Stimulated activated naive CD8-positive, alpha-beta T cell treated with anti-CD3 and anti-CD28 coated beads, Interleukin-15, Interleukin-2, amounts not matched to agents 100 ng/mL and 50 ng/mL, for 24 hours (primary cell): Measurements from ENCODE around the gene CBX2.

Source experiments
- H3K27ac Mint-ChIP-seq: one replicate; pipeline ENCODE4 v1.8.0; 2021; ENCODE audit warnings: mild to moderate bottlenecking, mixed read lengths
- H3K27me3 Mint-ChIP-seq: one replicate; pipeline ENCODE4 v1.8.0; 2021; ENCODE audit warnings: mixed read lengths
- H3K36me3 Mint-ChIP-seq: one replicate; pipeline ENCODE4 v1.8.0; 2021; ENCODE audit warnings: low read depth, mixed read lengths
- H3K4me1 Mint-ChIP-seq: one replicate; pipeline ENCODE4 v1.8.0; 2021; ENCODE audit warnings: low read depth, mixed read lengths
- H3K4me3 Mint-ChIP-seq: one replicate; pipeline ENCODE4 v1.8.0; 2021; ENCODE audit warnings: mild to moderate bottlenecking, mixed read lengths
- H3K9me3 Mint-ChIP-seq: one replicate; pipeline ENCODE4 v1.8.0; 2021; ENCODE audit warnings: mixed read lengths

The CBX2 gene

DNA sequence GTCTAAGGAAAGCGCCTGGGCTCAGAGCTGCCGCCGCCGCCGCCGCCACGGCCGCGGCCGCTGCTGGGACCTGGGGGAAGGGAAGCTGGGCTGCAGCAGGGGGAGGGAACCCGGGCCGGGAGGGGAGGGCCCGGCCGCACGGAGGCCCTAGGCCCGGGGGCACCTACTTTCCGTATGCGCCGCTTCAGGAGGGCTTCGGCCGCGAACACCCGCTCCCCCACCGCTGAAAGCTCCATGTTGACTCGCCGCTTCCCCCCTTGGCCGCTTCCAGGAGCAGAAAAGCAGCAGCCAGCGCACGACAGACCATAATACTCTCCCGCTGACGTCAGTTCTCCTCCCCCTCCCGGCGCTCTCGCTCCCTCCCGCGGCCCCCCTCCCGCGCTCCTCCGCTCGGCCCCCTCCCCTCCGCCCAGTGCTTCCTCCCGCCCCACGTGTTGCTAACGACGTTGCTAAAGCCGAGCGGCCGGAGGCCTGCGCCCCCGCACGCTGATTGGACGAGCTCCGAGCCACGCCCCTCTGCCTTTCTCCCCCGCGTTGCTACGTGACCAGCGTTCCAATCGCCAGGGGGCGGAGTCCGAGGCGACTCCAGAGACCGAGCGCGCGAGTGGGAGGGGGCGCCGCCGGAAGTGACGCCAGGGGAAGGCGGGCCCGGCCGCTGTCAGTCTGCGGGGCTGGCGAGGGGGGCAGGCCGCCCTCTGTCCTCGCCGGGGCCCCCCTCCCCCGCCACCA is 19.0 kb downstream of the CBX2 start, which contains the start of gene CBX8:
CBX8 (minus strand) TSS at position 315 of the 729 bp plus-strand sequence; CDS start at position 236, 79 bp downstream.
- Mint-ChIP-seq H3K4me3 (peak within 1 kb of the TSS; percentile 80), H3K27me3 (peaks cover 39% of the 10 kb centered on the region), H3K4me1 (peaks cover 45% of the 10 kb centered on the region), H3K36me3 (no peaks in the 10 kb centered on the region), H3K9me3 (no peaks in the 10 kb centered on the region), H3K27ac (peak within 1 kb of the TSS; percentile 49)

DNA sequence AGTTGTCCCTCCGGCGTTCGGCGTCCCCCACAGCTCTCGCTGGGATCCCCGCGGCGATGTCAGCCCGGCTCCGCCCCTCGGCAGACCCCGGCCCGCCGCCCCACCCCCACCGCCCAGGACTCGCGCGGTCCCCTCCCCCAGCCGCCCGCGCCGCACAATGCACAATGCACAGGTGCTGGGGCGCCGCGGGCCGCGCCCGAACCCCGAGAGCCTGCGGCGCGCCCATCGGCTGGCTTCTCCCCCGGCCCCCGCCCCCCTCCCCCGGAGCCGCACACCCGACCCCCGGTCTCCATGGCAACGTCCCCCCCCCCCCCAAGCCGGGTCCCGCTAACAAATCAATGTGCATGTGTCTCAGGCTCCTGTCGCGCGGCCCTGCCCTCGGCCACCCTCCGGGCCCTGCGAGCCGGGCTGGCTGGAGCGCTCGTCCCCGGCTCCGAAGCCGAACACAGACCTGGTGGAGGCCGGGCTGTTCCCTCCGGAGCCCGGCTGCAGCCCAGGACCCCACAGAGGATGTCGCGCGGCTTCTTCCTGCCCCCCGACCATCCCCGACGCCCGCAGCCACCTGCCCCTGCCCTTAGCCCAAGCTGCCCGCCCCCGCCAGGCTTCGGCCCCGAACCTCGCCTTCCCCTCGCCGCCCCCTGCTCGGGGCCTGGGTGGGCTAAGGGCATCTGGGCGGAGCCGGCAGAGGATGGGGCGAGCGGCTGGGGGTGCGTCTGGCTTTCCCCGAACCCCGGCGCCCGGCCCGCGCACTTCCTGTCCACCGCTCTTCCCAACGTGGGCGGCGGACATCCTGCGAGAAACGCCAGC is 19.7 kb downstream of the CBX2 start:
- peak overlapping the region; percentile 80 for H3K4me3 Mint-ChIP-seq
- H3K27me3 Mint-ChIP-seq = peaks cover 39% of the 10 kb centered on the region
- no peaks in the 10 kb centered on the region for H3K36me3 Mint-ChIP-seq
- no peak overlapping the region for H3K27ac Mint-ChIP-seq
- H3K9me3 Mint-ChIP-seq = no peaks in the 10 kb centered on the region
- peaks cover 47% of the 10 kb centered on the region for H3K4me1 Mint-ChIP-seq

DNA sequence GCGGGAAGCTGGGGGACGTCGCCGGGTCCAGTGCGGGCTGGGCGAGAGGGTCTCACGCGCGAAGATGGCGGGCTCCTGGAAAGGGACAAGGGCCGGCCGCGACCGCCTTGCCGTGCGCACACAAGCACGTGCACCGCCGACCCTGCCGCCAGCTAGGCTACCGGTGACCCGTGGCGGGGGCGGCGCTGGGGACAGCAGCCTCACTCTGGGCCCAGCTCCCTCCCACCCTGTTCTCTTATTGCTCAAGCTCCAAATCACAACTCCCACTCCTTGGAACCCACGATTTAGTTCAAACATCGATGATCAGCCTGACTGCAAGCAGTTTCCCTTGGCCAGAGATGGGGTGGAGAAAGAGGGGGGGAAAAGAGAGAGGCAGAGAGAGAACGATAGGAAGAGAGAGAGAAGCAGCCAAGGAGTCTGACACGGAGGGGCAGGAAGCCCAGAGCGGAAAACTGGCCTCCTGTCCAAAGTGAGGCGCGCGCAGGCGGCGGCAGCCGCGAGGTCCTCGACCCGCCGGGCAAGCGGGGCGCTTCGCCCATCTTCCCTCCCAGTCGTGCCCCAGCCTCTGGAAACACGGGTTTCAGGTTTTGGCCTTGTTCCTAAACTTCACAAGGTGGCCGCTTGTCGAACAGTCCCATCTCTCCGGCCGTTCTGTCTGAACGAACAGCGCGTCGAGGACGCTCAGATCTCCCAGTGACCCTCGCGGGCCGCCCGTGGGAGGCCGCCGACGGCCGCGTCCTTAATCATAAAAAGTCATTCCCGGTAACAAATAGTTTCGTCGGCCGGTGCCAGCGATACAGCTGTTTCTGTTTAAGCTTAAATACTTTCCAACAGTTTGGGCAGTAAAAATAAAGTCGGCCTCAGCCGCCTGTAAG is 20.6 kb downstream of the CBX2 start:
- peak overlapping the region; percentile 54 for H3K4me3 Mint-ChIP-seq
- peak overlapping the region; percentile 26 for H3K27ac Mint-ChIP-seq
- H3K9me3 Mint-ChIP-seq = no peaks in the 10 kb centered on the region
- H3K4me1 Mint-ChIP-seq = peaks cover 47% of the 10 kb centered on the region
- peaks cover 44% of the 10 kb centered on the region for H3K27me3 Mint-ChIP-seq
- no peaks in the 10 kb centered on the region for H3K36me3 Mint-ChIP-seq

DNA sequence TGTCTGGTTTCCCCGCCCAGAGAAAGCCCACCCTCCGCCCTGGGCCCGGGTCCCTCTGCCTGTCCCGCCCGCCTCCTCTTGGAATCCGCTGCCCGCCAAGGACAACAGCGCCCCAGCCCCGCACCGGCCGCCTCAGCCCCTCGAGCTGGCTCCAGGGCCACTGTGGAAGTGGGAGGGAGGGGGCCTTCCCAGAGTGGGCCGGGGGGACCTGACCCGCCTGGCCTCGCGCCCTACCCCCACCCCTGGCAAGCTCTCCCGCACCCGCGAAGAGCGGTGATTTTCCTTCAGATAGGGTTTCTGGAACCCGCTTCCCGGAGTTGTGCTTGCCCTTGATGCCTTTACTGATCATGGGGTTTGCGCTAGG is 21.2 kb downstream of the CBX2 start:
- Mint-ChIP-seq H3K4me3 (peak overlapping the region; percentile 23), H3K36me3 (no peaks in the 10 kb centered on the region), H3K27ac (no peak overlapping the region), H3K27me3 (peaks cover 44% of the 10 kb centered on the region), H3K9me3 (no peaks in the 10 kb centered on the region), H3K4me1 (peaks cover 50% of the 10 kb centered on the region)

DNA sequence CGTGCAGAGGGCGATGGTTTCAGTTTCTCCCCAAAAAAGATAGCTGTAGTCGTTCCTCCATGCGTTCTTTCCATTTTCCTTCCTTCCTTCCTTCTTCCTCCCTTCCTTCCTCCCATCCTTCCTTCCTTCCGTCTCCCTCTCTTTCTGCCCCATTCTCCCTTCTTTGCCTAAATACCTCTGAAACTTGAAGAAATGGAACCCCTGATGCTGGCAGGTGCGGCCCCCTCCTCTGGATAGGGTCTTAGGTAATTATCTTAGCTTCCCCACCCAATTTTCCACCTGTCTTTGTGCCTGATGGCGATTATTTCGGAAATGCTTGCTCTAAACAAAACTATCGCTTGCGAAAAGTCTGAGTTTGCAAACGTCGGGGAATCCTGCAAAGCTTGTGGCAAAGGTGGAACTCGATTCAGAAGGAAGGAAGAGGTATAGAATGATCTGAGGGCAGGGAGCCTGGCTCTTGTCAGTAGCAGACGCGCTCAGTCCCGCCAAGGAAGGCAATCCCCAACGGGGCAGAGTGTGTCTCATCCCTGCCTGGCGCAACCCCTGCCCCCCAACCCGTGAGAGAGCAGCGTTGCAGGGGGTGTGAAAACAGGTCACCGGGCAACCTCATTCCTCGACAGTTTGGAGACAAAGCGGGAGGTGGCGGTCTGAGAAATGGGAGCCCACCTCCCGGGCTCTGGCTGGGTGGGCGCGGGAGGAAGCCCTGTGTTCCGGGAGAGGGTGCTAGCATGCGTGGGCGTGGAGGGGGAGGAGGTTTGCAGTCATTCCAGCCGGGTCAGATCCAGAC is 21.8 kb downstream of the CBX2 start:
- peak overlapping the region; percentile 23 for H3K4me3 Mint-ChIP-seq
- H3K27ac Mint-ChIP-seq = peak overlapping the region; percentile 8
- peaks cover 48% of the 10 kb centered on the region for H3K27me3 Mint-ChIP-seq
- no peaks in the 10 kb centered on the region for H3K9me3 Mint-ChIP-seq
- H3K36me3 Mint-ChIP-seq = peaks cover 4% of the 10 kb centered on the region
- peaks cover 56% of the 10 kb centered on the region for H3K4me1 Mint-ChIP-seq

DNA sequence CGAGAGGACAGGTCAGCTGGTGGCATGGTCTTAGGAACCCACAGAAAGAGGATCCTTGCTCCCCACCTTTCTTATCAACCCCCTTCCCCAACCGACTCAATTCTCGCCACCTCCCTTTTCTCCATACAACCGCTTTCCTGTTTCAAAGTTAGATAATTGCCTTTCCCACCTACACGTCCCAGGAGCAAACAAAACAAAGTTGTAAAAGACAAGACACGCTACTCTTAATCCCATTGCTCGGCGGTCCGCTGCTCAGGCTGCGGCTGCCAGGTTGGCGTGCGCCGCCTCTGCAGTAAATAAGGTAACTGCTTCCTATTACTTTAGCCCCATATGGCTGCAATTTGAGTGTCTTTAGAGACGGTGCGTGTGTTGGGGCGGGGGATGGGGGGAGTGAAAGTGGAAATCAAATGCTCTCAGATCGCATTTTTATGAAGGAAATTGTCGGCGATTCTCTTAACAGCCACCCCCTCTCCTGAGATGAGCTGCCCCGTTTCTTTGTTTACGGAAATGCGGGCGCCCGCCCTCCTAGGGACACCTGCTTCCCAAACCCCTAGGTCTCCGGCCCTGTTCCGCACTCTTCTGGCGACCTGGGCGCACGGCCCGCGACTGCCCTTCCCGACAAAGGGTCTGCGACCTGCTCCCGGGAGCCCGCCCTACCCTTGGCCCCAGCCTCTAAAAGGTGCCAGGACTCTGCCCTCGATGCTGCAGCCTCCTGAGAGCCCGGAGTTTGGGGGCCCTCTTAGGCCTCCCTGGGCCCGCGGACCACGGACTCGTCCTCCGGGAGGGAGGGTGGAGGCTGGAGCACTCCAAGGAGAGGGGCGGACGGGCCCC is 22.6 kb downstream of the CBX2 start:
- H3K9me3 Mint-ChIP-seq = no peaks in the 10 kb centered on the region
- H3K36me3 Mint-ChIP-seq = peaks cover 4% of the 10 kb centered on the region
- peak overlapping the region; percentile 28 for H3K27ac Mint-ChIP-seq
- peaks cover 56% of the 10 kb centered on the region for H3K27me3 Mint-ChIP-seq
- peaks cover 64% of the 10 kb centered on the region for H3K4me1 Mint-ChIP-seq
- peak overlapping the region; percentile 60 for H3K4me3 Mint-ChIP-seq

DNA sequence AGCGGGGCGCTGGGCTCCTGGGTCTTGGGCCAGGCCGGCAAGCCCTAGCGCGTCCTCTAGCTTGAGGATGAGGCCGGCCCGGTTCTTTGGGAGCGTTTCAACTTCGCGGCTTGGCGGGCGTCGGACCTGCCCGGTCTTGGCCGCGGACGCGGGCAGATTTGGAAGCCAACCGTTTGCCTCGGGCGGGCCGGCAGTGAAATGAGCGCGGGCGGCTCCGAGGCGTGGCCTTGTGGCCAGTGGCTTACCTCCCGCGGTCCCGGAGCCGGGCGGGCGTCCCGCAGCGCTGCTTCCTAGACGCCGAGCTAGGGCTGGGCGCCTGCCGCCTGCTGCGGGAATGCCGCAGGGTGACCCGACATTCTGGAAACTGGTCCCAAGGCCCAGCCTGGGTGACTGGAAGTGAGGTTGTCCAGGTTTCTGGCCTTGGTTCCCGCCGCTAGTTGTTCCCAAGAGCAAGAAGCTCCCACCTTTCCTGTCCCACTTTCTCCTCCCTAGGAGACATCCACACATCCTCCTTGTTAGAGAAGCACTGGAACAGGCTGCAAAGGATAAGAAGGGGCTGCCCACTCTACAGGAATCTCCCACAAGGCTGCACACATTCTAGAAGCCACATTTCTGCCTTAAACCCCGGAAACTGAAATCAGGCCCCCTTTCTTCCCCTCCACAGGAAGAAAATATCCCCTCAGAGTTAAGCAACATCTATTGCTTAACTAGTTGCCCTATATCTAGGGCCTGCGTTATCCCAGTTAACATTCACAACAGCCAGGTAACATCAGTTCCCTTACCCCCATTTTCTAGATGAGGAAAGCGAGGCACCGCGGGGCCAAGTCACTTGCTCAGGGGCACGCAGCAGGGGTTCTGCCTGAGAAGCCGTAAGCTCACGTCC is 23.4 kb downstream of the CBX2 start:
- peaks cover 4% of the 10 kb centered on the region for H3K36me3 Mint-ChIP-seq
- H3K9me3 Mint-ChIP-seq = no peaks in the 10 kb centered on the region
- peaks cover 61% of the 10 kb centered on the region for H3K4me1 Mint-ChIP-seq
- peaks cover 62% of the 10 kb centered on the region for H3K27me3 Mint-ChIP-seq
- no peak overlapping the region for H3K27ac Mint-ChIP-seq
- no peak overlapping the region for H3K4me3 Mint-ChIP-seq

DNA sequence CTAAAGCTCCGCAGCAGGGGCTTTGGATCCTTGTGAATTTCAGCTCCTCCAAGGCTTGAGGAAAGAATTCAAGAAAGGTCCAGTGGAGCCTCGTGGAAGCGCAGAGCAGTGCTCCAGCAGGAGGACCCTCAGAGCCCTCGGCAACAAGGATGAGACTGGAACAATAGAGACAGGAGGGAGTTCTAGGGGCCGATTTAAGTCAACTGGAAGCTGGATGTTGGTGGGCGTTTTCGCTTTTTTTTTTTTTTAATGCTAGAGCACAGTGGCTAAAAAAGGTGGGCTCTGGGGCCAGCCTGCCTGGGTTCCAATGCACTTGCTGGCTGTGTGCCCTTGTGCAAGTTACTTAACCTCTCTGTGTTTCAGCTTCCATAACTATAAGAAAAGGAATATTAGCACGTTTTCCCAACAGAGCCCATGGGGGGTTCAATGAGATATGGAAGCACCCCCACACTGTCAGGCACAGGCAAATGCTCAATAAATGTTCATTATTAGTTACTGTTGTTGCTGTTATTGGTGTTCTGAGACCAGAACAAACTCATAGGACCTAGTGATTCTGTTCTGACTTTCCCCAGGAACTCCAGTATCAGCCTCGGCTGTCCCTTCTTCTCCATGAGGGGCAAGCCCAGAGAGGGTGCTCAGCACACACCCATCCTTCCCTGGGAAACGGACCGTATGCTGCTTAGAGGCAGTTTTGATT is 24.2 kb downstream of the CBX2 start:
- Mint-ChIP-seq H3K27me3 (peaks cover 70% of the 10 kb centered on the region), H3K9me3 (no peaks in the 10 kb centered on the region), H3K36me3 (peaks cover 4% of the 10 kb centered on the region), H3K27ac (no peak overlapping the region), H3K4me3 (no peak overlapping the region), H3K4me1 (peaks cover 57% of the 10 kb centered on the region)

DNA sequence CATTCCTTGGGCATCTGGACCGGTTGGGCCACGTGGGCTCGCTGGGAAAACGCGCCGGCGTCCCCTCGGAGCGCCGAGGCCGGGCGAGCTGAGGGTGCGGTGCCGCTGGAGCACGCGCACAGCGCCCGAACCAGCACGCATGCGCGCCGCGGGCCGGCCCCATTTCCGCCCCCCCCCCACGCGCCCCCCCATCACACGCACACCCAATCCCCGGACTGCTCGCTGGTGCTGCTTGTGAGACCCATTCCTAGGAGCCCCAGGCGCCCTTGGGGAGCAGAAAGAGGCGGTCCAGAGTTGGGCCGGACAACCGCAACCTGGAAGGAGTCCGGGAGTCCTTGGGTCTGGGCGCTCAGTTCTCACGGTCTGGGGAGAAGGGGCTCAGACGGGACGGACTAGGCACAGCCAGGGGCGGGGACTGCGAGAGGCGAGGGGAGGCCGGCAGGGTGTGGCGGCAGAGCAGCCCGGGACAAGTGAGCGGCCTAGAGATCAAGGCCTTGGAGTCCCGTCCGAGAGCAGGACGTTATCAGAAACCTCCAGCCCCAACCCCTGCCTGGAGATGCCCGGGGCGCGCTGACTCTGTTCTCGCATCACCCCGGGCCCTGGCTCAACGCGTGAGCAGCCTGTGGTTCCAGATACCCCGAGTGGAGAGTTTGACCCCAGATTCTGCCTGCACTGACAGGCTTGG is 24.9 kb downstream of the CBX2 start:
- peaks cover 4% of the 10 kb centered on the region for H3K36me3 Mint-ChIP-seq
- no peak overlapping the region for H3K4me3 Mint-ChIP-seq
- H3K27me3 Mint-ChIP-seq = peaks cover 77% of the 10 kb centered on the region
- peaks cover 57% of the 10 kb centered on the region for H3K4me1 Mint-ChIP-seq
- no peak overlapping the region for H3K27ac Mint-ChIP-seq
- H3K9me3 Mint-ChIP-seq = no peaks in the 10 kb centered on the region

DNA sequence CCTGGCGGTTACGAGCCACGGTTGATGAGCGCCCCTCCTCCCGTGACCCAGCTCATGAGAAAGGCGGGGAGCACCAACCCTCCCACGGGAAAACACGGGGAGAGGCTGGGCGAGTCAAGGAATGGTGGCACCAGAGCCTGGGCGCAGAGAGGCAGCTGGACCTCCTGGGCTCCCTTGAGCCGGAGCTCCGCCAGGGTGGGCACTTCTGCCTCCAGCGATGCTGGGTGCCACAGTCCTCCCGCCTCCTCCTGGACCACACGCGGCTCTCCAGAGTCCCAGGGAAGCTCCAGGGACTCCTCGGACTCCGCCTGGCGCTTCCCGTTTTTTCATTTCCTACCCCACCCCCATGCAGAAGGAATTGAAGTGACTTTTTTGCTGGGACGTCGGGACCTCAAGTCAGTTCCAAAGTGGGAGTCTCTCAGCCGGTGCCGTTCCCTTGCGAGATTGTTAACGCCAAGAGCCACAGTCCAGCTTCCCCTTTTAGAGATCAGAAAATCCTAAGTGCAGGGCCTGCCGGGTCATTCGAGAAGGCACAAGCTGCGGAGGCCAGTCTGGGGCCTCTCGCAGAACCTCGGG is 25.6 kb downstream of the CBX2 start:
- H3K4me3 Mint-ChIP-seq = peak overlapping the region; percentile 10
- H3K9me3 Mint-ChIP-seq = no peaks in the 10 kb centered on the region
- peaks cover 4% of the 10 kb centered on the region for H3K36me3 Mint-ChIP-seq
- H3K27me3 Mint-ChIP-seq = peaks cover 81% of the 10 kb centered on the region
- H3K4me1 Mint-ChIP-seq = peaks cover 54% of the 10 kb centered on the region
- no peak overlapping the region for H3K27ac Mint-ChIP-seq

DNA sequence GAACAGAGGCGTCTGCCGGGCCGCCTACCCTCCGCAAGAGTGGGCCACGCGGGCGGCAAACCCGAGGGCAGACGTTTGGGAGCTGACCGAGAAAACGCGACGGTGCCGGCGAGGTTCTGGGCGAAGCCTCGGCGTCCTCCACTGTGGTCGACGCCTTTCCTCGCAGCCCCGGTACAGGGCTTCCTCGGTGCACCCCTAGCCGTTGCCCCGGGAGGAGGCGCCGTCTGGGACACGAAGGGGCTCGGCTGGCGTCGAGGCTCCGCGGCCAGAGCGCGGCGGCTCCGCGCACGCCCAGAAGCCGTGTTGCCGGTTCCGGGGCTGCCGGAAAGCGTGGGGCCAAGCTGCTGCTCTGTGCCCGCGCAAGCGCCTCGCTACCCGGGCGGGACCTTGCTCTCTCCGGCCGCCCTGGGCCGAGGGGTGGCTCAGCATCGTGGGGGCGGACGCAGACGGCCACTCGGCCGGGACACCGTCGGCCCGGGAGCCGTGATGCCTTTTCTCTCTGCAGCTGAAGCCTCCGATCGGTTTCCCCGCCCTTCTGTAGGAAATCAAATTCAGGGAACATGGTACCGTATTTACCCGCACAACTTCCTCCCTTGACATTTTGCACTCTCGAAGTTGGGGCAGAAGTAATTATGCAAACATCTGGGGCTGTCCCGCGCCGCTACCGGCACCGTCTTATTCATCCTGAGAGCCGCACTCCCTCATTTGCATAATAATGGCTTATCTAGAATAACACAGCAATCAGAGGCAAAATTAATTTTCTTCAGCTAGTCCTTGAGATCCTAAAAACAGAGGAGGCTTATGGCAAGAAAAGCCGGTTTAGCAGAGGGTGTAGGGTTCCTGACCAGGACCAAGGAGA is 26.3 kb downstream of the CBX2 start:
- peak overlapping the region; percentile 75 for H3K4me3 Mint-ChIP-seq
- H3K36me3 Mint-ChIP-seq = peaks cover 4% of the 10 kb centered on the region
- H3K27ac Mint-ChIP-seq = peak overlapping the region; percentile 88
- H3K27me3 Mint-ChIP-seq = peaks cover 84% of the 10 kb centered on the region
- H3K9me3 Mint-ChIP-seq = no peaks in the 10 kb centered on the region
- H3K4me1 Mint-ChIP-seq = peaks cover 52% of the 10 kb centered on the region
